ENCODE measurements around the gene BICRA.
"Not testable (repeated sequence)": the region's sequence is repeated elsewhere in the genome, so short reads cannot be mapped to it uniquely, and the experiment has no call there.

BICRA gene

DNA sequence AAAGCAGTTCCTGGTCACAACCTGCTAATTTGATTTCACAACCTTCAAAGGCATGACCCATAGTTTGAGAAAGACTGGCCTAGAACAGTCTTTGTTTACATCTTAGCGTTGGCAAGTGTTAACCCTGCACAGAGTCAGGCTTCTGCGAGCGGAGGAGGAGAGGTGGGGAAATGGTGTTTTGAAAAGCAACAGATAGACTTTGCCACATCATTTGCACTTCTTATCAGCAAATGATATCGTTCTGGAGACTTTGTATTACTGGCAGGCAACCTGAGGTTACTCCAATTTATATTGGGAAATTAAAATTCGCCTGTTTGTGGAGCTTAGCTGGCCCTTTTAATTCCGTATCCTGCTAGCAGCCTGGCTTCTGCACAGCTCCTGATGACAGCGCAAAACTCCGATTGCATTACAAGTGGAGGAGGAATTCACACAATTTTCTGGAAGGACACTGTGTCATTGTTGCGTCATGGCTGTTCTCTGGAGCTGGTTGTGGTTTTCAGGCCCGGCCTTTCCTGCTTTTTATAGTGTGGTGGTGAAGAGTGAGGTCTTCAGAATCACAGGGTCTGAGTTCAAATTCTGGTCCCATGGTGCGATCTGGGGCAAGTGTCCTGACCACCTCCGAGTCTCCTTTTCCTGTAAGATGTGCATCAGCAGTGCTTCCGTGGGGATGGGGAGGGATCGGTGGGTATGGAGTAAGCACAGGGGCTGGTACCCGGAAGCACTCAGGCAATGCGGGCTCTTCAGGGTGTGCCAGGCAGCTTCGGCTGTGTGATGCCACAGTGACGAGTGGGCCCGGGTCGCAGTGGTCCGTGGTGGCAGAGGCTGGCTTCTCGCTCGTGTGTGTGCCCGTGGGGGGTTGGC, 55.2 kb downstream of the BICRA start:
- no peak for DNase-seq

DNA sequence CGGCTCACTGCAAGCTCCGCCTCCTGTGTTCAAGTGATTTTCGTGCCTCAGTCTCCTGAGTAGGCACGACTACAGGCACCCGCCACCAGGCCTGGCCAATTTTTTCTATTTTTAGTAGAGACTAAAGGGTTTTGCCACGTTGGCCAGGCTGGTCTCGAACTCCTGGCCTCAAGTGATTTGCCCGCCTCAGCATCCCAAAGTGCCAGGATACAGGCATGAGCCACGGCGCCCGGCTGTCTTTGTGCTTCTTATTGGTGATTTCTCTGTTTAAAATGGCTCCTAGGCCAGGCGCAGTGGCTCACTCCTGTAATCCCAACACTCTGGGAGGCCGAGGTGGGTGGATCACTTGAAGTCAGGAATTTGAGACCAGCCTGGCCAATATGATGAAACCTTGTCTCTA, 59.6 kb downstream of the BICRA start:
- not testable (repeated sequence) for DNase-seq

- no peak for DNase-seq
Observed at GRCh38 chr19:47670736-47671135, 61.8 kb downstream of the BICRA start.

- DNase-seq: no peak
Observed at GRCh38 chr19:47671499-47671898, 62.6 kb downstream of the BICRA start.

GRCh38 chr19:47673426-47673825, 64.5 kb downstream of the BICRA start:
- DNase-seq: no peak

DNA sequence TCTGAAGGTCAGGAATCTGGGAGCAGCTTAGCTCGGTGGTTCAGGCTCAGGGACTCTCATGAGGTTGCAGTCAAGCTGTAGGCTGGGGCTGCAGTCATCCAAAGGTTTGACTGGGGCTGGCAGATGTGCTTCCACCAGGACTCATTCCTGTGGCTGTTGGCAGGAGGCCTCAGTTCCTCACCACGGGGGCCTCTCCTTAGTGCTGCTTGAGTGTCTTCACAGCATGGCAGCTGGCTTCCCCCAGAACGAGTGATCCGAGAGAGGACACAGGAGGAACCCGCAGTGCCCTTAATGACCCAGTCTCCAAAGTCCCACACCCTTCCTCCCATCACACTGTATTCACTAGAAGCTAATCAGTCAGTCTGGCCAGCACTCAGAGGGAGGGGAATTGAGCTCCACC, 65.6 kb downstream of the BICRA start:
- no peak for DNase-seq

GRCh38 chr19:47675271-47675670, 66.3 kb downstream of the BICRA start:
- DNase-seq: no peak

DNA sequence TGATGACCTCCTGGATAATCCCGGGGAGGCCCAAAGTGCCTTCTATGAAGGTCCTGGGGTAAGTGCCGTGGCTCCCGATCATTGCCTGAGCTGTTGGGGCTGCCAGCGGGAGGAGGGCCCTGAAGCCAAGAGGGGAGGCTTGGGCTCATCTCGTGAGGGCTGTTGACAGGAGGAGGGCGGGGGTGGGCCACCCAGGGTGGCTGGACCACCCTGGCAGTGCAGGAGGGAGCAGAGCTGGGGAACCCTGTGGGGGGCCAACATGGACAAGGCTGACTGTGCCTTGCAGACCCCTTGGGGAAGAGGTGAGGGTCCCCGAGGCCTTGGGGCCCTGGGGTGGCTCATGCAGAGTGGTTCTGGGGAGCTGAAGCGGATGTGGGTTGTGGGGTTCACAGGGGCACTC, 66.9 kb downstream of the BICRA start:
- DNase-seq: no peak

DNA sequence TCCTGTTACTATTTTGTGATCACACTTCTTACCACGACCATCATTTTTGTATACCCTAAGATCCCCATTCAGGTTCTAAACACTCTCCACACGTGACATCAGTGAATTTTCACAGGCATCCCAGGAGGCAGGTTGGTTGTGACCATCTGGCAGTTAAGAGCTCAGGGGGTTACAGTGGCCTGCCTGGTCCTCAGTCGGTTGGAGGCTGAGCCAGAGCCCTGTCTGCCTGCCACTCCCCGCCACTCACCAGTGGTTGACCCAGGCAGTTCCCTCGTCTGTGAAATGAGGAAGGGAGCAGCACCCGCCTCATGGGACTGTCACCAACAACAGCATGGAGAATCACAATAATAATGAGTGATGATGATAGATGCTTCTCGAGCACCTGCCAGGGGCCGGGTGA, 67.9 kb downstream of the BICRA start:
- no peak for DNase-seq

GRCh38 chr19:47679251-47679900, 70.4 kb downstream of the BICRA start:
- DNase-seq: no peak

- DNase-seq: no peak
Observed at GRCh38 chr19:47679922-47680857, 71.3 kb downstream of the BICRA start.

DNA sequence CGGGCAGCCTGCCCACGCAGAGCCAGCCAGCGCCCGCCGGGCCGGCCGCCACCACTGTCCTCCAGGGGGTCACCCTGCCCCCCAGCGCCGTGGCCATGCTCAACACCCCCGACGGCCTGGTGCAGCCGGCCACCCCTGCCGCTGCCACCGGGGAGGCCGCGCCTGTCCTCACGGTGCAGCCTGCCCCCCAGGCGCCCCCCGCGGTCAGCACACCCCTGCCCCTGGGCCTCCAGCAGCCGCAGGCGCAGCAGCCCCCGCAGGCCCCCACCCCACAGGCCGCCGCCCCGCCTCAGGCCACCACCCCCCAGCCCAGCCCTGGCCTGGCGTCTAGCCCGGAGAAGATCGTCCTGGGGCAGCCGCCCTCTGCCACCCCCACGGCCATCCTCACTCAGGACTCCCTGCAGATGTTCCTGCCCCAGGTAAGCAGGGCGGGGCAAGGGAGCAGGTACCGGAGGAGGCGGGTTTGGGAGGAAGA, 72.0 kb downstream of the BICRA start:
- DNase-seq: no peak

GRCh38 chr19:47681388-47681787, 72.5 kb downstream of the BICRA start:
- no peak for DNase-seq

- no peak for DNase-seq
Observed at GRCh38 chr19:47681936-47682335, 73.0 kb downstream of the BICRA start.

DNA sequence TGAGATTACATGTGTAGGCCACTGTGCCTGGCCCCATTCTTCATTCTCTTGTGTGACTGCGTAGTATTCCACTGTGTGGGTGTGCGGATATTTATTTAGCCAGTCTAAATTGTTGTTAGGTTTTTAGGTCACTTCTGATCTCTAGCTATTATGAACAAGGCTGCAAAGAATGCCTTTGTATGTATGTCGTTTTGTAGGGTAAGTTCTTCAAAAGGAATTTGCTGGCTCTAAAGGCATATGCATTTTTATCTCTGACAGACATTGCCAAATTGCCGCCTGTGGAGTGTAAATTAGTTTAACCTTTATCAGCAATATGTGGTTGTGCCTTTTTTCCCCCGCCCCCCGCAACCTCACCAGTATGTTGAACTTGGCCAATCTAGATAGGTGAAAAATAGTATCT, 74.0 kb downstream of the BICRA start:
- DNase-seq: no peak

DNA sequence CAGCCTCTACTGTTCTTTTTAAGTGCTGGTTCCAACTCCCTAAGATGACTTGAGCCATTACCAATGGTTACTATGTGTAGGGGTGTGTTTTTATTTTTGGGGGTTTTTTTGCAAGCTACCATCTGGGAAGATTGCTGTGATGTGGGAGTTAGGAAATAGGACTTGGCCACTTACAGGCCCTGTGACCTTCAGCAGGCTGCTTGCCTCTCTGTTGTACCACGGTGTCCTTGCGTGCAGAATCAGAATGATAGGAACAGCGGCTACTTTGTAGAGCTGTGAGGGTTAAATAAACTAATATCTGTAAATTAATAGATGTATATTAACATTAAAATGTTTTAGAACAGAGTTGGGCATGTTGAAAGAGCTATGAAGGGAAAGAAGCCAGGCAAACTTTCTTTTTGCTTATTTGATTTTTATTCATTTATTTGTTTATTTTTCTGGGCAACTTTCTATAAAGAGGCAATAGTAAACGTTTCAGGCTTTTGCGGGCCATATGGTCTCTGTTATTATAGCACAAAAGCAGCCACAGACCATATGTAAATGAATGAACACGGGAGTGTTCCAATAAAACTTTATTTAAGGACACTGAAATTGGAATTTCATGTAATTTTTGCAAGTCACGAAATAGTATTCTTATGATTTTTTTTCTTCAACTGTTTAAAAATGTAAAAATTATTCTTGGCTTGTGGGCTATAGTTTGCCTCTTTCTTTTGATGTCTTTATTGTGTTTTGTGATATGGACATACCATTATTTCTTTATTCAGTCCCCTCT, 77.9 kb downstream of the BICRA start:
- no peak for DNase-seq

DNA sequence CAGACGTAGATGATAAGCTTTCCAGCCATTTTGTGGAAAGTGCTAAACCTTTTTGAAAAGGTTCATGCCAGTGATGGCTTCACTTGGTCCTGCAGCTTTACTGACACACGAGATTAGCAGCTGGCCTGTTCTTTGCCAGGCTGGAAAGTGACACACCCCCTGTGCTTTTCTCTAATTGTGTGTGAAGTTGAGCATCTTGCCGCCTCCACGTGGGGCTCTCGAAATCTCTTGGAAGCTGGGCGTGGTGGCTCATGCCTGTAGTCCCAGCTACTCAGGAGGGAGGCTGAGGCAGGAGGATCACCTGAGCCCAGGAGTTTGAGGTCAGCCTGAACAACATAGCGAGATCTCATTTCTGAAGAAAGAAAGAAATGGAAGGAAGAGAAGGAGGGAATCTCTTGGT, 79.0 kb downstream of the BICRA start:
- no peak for DNase-seq

- no peak for DNase-seq
Observed at GRCh38 chr19:47691090-47691489, 82.2 kb downstream of the BICRA start.

DNA sequence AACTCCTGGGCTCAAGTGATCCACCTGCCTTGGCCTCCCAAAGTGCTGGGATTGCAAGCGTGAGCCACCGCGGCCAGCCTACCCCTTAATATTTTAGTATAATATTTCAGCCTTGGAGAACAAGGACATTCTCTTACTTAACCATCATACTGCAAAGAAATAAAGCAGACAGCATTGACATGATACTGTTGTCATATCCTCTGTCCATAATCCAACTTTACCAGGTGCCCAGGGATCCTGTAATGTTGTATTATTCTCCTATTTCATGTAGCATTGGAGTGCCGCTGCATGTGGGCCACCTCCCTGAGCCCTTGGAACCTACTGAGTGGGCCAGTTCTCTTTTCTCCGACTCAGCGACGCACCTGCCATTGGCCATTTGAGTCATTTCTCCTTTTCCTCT, 82.8 kb downstream of the BICRA start:
- no peak for DNase-seq

DNA sequence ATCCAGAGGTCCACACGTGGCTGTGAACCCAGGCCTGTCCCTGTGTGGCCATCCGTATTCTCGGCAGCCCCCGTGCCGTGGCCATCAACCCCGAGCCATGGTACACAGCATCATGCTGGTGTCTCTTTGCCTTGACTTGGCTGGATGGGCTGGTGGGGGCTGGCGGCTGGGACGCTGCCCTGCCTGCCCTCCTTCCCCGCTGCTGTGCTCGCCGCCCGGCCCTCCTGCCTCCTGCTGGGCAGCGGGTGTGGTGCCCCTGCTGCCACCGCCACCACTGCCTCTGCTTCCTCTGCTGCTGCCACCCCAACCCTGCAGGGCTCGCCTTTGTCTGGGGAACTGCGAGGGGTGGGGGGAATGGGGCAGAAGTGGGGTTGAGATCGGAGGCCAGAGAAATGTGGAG, 84.6 kb downstream of the BICRA start:
- DNase-seq: no peak

GRCh38 chr19:47693903-47694302, 85.0 kb downstream of the BICRA start:
- DNase-seq: no peak

DNA sequence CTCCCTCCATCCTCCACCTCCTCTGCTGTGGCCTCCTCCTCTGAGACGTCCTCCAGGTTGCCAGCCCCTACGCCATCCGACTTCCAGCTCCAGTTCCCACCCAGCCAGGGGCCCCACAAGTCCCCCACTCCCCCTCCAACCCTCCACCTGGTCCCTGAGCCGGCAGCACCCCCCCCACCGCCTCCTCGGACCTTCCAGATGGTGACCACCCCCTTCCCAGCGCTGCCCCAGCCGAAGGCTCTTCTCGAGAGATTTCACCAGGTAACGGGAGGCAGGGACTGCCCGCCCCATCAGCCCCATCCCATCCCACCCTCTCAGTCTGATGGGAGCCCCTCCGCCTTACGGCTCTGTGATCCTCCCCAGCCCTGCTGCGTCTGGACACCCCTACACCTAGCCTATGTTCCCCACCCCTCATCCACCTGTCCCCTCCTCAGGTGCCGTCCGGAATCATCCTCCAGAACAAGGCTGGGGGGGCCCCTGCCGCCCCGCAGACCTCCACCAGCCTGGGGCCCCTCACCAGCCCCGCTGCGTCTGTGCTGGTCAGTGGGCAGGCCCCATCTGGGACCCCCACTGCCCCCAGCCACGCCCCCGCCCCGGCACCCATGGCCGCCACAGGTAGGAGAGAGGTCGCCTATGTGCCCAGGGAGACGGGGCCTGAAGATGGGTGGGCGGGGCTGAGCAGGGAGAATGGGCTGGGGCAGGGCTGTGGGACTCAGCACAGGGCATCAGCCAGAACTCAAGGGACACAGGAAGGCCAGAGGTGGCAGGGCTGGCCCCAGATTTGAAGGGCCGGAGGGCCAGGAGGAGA, 85.7 kb downstream of the BICRA start:
- no peak for DNase-seq

Data from eye (tissue), 1 donor.